Stimulated activated CD4-positive, alpha-beta T cell treated with anti-CD3 and anti-CD28 coated beads, TNF-alpha, amount 100 ng/mL, for 1 hour (primary cell): ENCODE measurements around the gene AUTS2.

Source experiments
- DNase-seq, 3 donors: peaks; one replicate each; pipeline ENCODE4 v3.0.0-alpha.2; 2020; ENCODE audit warnings: low read depth in 3 of 3, low spot score in 1 of 3

AUTS2 gene

DNA sequence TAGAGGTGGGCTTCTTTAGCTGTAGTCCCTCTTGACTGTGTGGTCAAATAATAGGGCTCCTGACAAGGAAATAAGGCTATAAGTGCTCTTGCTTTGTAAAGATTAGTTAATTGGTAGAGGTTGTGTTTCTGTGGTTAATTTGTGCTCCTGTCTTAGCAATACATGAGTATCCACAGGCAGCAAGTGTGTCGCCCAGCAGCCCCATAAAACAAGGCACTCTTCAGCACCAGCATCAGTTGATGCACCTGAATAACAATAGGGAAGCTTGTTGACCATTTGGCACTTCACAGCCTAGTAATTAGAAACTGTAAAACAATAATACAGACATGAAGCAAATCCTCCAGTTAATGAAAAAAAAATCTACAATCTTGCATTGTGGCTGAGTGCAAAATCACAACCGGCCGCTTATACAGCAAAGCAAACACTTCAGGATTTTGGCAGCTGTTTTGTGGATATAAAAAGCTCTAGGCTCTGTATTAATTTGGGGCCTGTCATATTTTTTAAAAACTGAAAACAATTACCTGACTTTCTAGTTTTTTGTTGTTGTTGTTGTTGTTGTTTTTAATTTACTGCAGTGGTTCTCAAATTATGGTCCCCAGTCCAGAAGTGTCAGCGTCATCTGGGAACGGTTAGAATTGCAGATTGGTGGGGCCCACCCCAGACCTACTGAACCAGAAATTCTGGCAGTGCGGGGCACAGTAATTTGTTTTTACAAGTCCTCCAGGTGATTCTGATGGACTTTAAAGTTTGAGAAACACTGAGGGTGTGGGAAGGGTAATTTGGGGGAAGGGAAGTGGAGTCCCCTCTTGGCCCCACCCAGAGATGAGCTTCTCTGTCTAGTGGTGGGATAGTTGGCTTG, 56.8 kb downstream of the AUTS2 start:
- no peak for DNase-seq

DNA sequence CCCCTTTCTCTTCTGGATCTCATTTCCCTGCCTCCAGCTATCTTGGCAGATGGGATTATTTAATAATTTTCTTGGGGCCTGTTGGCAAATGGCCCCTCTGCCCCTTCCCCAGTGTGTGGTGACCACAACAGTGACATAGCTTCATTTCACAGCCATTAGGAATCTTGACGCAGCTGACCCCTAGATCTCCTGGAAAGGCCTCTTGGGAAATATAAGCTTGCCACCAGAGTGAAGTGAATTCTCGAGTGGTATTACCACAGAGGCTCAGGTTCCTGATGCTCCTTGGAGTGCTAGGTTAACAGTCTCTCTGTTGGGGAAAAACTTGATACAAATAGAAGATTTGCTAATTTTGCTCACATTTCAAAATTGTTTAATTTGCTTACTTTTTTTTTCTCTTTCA, 57.8 kb downstream of the AUTS2 start:
- no peak for DNase-seq

DNA sequence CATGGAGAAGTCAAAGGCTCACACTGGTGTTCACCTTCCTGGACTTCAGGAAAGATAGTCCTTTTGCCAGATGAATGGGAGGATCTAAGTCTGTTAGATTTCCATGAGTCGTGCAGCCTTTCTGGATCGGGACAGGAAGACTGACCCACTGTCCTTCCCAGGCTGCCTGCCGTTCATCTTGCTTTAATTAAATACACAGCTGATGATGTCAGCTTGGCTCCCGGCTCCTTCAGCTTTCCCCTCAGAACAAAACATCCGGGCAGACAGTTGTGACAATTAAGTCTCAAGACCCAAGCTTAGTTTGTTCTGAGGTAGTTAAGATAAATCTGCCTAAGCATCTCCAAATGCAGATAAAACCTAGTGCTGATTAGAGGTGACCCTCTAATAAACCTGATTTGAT, 58.6 kb downstream of the AUTS2 start:
- no peak for DNase-seq

DNA sequence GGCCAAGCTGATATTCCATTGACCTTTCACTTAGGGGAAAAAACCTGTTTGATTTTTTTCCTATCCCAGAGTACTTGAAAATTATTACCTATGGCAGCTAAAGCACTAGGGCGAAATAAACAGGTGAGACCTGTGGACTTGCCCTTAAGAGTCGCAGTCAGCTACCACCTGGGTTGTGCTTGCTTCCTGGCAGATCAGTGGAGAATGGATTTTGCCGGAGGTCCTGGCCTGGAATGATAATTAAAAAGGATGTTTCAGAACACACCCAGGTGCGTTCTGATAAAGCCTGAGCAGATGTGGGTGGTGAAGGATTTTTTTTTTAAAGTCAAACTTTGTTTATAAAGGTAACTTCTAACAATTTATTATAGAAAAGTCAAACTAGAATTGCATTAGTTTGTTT, 59.1 kb downstream of the AUTS2 start:
- no peak for DNase-seq

DNA sequence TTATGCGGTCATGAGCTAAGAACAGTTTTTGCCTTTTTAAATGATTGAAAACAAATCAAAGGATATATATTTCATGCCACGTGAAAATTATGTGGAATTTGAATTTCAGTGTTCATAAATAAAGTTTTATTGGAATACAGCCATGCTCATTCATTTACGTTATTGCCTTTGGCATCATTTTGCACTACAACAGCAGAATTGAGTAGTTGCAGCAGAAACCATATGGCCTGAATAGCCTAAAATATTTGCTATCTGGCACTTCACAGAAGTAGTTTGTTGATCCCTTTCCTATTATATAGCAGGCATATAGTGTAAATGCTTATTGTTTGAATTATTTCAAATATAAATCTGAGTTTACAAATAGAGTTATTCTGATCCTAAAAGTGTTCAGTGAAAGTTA, 59.7 kb downstream of the AUTS2 start:
- no peak for DNase-seq

DNA sequence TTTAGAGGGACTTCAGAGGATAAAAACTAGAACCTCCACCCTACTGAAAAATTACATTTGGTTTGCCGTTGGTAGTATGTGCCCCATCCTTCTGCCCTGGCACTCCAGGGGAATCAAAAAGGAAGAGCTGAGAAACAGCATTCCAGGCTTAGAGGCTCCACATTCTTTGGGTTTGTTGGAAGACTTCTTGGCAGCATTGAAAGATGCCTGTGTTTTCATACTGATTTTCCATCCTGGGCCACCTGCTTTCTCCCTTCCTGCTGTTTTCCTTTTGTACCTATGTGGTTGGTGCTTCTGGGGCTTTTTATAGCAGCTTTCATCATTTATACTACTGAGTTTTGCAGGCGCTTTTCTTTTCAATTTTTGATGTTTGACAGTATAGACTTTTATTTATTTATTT, 61.7 kb downstream of the AUTS2 start:
- DNase-seq: no peak

DNA sequence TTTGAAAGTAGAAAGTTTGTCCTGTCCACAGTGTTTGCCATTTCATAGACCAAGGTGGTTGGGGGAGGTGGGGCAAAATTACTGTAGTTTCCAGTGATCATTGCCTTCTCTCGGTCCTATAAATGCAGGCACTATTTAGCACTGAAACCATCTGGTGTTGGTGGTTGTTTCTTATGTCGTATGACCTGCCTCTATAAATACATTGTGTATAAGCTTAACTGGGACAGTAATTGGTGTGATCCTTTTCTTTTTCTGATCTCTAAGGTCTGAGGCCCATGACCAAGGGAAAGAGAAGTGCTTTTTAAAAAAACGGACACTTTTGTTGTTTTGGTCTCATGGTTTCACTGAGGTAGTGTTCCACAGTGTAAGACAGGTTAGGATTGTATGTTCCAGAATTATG, 63.1 kb downstream of the AUTS2 start:
- no peak for DNase-seq

DNA sequence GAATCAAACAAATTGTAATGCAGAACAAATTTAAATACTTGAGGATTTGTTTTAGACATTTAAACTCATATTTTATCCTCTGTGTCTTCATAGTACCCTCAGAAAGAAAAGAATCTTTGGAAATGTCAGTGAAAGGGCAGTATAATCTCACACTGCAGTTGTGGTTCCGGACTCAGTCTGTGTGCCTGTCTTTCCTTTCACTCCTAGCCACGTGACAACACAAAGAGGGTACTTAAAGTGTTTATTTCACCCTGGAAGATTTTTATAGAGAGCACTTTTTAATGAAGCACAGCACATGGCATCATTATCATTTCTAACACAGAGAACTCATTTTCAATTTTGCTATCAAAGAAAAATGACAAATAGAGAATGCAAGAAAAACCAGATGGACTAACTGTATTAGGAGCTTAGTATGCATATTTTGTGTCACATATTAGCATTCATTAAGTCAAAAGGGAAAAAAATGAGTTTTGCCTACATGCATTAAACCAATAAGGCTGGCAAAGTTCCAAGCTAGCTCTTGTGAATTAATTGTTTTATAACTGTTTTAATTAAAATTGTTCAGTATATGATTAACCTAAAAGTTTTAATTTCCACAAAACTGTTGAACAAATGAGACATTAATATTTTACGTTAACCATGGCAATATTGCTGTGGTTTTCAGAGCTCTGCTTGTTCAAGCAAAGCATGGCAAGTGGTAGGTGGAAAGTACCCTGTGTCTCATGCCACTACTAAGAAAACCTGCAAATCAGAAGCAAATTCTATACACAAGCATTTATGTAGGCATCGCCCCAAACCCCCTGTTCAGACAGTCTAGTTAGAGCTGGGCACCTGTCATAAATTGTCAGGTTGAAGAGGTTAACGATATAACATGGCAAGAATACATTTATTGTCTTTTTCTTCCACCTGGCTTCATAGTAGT, 65.9 kb downstream of the AUTS2 start:
- DNase-seq: no peak

DNA sequence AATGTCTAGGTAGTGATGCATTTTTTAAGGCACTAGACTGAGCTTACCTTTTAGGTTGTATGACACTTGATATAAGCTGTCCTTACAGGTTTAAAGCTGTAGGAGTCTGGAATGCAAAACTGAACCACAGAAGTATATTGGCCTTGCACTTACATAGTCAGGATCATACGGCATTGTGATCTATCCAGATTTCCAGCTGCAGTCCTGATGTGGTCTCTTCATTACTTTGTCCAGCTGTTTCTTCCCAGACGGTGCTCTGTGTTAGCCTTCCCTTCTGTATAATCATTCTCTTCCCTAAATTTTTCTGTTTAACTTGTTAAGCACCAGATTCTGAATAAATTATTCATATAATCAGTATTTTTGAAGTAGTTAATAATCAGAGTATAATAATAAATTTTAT, 67.1 kb downstream of the AUTS2 start:
- DNase-seq: no peak

DNA sequence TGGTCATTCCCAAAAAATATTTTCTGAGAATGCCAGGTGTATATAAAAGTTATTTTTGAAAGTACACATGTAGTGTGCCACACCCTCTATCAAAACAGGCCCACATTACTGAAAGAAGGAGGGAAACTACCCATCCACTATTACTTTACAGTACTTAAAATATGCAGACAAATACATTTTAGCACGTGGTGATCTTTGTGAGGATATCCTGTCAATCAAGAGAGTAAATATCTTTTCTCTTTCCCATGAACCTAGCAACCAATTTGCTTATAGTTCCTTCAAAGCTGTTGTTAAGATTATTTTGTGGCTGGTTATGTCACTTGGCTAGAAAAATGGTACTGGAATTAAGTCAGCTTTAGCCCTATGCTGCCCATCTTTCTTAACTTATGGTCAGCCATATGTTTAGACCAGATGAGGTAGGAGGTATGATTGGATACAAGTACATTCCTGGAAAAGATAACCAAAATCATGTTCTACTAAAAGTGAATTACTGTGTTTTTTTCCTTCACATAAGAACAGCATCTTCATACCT, 70.1 kb downstream of the AUTS2 start:
- no peak for DNase-seq

DNA sequence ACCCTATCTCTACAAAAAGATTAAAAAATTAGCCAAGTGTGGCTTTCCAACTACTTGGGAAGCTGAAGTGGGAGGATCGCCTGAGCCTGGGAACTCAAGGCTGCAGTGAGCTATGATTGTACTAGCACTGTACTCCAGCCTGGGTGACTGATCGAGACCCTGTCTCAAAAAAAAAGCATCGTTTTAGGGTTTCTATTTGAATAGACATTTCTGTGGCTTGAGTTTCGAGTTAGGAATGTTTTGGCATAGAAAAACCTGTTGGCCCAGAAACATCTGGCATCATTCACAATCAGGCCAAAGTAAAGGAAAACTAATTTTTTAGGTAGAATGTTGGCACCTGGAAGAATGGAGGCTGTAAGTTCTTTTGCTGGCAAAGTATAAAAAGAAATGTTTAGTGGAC, 72.4 kb downstream of the AUTS2 start:
- DNase-seq: no peak

DNA sequence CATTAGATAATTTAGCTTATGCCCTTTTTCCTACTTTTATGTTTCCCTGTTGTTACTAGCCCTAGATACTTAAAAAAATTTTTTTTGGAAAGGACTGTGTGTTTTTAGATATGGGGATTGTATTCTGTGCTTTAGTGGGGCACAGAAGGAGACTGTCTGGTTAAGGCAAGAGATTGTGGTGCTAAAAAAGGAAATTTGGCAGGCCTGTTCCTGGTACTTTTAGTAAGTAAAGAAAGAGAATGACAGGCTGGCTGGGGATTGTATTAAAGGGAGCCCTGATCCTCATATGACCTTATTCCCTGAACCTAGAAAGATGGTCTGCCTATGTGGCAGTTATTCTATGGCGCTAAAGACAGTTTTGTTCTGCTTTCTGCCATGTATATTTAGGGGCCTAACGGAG, 74.8 kb downstream of the AUTS2 start:
- DNase-seq: no peak

DNA sequence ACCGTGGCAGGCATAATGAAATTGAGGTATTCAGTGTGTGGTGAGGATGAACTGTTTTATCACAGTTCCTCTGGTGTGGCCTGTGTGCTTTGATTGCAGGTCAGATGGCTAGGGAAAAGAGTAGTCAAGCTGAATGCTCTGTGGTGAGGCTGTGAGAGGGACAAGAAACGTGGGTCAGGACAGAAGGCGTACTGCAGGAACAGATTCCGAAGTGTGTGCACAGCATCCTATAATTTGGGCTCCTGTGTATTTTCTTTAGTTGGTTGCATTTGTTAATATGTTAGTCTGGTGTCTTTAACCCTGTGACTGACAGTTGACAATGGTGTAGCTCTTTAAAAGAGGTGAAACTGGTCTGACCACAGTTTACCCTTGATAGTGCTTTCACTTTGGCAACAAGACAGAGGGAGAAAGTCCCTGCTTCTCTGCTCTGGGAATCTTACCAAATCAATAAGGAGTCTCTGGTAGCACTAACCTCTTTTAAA, 76.5 kb downstream of the AUTS2 start:
- no peak for DNase-seq

DNA sequence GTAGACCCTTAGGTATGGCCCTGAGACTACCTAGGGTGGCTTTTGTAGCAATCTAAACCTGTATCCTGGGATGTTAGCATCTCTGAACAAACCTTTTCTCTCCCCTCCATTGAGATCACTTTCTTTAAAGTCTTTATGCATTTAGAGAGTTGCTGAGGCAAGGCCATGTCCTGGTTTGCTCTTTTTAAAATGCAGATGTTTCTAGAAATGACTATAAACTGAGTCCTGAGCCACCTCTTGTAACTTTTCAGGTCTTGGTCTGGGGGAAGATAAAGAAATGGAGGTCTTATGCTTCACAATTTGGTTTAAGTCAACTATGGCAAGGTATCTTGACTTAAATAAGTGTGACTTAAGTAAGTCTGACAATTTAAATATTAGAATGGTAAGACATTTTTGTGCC, 78.0 kb downstream of the AUTS2 start:
- no peak for DNase-seq

DNA sequence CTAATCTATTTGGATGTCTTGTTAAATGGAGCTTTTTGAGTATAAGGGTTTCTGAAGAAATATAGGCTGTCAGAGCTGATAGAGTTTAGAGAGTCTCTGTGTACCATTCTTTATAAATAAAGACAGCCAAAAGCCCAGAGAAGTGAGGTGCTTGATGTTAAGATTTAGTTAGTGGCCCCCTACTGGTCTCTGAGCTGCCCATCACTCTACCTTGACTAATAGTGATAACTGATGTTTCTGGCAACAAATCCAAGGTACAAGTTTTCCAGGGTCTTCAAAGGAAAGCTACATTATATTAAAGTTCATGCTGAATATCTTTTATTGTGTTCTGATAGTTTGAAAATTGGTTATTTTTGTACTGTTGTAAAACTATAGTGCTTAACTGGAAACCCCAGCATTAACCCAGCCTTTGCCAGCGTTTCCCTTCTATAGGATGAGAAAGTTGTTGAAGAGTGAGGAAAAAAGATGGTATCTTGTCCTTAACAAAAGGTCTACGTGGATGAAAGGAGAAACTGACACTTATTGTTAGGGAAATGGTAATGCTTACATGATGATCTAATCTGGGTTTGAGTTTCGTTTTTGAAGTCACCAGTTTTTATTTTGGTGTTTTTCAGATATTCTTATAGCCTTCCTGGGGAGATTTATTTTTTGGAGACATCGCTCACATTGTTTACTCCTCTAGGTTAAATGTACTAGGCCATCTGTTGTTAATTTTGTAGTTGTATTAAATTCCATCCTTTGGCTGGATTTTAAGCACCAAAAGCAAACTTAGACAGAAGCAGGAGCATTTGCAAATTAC, 79.0 kb downstream of the AUTS2 start:
- DNase-seq: no peak

DNA sequence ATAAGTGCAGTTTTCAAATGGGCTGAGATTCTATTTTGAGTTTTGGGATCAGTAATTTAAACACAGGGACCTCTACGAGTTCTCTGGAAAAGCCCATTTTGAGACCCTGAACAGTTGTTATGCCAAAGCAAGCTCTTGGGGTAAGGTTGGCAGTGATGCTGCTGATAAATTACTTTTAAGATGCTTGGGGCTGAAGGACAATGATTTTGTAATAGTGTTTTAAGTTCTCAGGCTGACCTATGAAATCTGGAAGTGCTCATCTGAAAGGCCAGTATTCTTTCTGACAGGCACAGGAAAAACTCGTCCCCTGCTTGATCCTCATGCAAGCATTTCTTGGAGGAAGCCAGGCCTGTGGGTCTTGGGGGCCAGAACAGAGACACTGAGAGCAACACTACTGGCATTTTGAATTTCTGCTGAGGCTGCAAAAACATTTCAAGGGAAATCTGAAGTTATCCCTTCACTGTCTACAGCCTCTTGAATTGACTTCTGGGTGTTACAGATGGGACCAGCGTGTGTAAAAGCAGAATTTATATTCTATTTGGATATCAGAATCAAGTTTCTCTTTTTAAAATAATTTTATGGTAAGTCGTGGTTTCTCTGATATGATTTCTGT, 79.7 kb downstream of the AUTS2 start:
- no peak for DNase-seq

DNA sequence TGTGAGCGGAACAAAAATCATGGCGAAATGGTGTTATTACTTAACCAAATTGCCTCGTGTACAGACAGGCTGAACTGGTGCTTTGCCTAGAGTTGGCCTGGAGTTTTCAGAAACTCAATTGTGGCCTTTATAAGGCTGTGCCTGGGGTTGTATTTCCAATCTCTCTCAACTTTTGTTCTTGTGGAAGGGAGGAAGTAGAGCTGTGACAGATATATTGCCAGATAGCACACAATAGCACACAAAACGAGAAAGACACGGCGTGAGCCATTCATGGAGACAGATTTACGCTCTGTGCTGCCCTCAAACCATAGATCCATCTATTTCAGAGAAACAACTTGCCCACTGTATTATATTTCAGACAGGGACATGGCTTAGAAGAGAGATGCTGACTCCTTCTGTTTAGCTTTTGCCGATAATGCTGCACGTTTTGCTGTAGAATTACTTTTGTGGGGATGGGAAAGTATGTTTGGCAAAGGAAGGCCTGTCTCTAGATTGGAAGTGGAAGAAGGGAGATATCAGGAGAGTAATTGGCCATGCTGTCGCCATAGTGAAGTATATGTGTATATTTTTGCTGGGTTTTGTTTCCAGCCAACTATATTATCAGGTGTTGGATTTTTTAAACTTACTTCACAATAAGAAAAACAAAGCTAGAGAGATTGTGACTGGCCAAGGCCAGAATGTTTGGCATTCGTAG, 80.4 kb downstream of the AUTS2 start:
- DNase-seq: no peak

DNA sequence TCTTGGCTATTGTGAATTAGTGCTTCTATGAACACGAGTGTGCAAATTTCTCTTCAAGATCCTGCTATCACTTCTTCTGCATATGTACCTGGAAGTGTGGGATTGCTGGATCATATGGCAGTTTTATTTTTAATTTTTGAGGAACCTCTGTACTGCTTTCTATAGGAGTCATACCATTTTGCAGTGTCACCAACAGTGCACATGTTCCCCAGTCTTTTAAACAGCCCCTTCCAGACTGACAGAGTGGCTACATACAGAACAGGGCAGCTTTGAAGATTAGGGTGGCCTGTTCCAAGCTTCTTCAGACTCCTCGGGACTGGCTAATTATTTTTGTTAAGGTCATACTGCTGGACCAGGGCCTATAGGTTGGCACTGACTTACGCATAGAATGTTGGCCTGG, 82.9 kb downstream of the AUTS2 start:
- DNase-seq: no peak

DNA sequence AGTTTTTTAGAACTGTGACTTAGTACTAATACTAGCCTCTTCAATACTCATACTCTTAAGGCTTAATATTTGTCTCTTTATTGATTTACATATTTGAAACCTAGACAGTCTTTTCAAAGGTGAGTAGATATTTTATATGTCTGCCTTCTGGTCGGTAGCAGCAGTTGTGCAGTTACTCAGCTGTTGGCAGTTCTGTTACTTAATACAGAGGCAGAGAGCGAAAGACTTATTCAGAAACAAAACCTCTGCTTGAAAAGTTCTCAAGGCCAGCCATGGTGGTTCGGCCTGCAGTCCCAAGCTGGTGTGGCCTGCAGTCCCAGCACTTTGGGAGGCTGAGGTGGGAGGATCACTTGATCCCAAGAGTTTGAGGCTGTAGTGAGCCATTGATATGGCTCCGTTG, 84.2 kb downstream of the AUTS2 start:
- DNase-seq: no peak

DNA sequence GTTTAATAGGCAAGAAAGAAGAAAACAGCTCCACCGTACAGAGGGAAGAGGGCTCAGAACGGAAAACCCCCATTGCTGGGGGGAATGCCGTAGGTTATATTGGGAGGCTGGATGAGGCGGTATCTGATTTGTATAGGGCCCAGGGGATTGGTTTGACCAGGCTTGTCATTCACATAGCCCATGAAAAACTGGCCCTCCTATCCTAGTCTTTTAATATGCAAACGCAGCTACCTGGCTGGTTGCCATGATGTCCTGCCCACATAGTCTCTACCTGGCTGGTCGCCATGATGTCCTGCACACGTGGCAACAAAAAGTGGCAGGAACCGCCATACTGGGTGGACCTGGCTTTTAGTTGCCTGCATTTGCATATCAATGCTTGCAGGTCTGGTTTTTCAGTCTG, 84.7 kb downstream of the AUTS2 start:
- no peak for DNase-seq
